NCI-H345 treated with DMSO at 0.1 percent for 48 hours (cell line): ENCODE measurements around the gene PTGIS.
"Not testable (repeated sequence)": the region's sequence is repeated elsewhere in the genome, so short reads cannot be mapped to it uniquely, and the experiment has no call there.

ENCODE experiments used
- DNase-seq: peaks from one replicate; lab custom pipeline; 2025; ENCODE audit not compliant: unreplicated experiment; lab: John Stamatoyannopoulos, UW

Gene PTGIS

GRCh38 chr20:49579874-49580812 is 12.2 kb upstream of the PTGIS start:
- DNase-seq = no peak

- DNase-seq = no peak
Measured at GRCh38 chr20:49579195-49579594, 11.3 kb upstream of the PTGIS start.

DNA sequence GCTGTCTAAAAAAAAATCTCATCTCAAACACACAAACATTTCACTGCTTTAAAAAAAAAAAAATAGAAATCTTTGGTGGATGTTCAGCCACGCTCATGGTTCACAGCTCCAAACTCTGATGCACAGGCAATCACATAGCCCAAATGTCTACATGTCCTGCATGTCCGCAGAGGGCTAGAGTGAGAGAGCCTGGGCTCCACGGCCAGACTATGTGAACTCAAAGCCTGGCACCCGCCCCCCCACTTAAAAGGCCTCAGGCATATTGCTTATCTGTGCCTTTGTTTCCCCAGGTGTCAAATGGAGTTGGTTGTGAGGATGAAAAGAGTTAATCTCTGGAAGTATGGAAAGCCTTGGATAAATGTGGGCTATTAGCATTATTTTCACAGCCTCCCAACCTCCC is 10.5 kb upstream of the PTGIS start:
- DNase-seq = no peak

DNA sequence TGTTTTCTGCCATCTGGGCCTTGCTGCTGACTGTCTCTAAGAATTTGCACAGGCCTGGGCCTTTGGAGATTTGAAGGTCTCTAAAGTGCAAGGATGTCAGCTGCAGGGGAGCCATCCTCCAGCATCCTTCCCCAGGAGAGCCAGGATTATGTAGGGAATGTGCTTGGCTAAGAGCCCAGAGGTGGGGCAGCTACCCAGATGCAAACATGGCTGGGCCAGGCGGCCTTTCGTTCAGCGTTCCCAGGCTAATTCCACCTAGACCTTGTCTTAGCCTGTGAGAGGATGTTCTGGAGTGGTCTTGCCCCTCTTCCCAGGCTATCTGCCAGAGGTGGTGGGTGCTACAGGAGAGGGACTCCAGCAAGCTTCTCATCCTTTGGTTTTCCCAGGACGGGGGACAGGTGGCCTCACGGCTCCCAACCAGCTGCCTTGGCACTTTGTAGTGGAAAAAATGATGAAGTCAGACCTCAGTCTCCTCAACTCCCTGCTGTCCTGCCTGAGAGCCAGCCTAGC is 7.7 kb upstream of the PTGIS start:
- DNase-seq = no peak

DNA sequence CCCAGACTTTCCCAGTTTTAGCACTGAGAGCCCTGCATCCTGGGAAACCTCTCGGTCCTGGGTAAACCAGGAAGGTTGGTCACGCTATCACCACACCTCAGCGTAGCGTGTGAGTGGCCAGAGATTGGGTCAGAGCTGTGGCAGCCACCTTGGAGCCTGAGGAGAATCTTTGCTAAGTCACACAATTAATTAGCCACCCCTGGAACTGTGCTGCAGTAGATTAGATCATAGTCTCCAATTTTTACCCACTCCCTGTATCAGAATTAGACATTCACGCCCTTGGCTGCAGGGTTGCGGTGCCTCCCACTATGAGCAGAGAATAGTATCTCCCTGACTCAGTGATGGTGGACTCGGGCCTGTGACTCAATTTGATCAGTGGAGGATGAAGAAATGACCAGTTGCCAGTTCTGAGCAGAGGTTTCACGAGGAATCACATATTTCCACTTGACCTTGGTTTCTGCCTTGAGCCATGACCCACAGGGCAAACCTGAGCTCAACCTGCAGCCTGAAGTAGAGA is 6.0 kb upstream of the PTGIS start:
- DNase-seq = no peak

GRCh38 chr20:49572857-49573256 is 4.9 kb upstream of the PTGIS start:
- no peak for DNase-seq

- DNase-seq = no peak
Measured at GRCh38 chr20:49571553-49571835, 3.6 kb upstream of the PTGIS start.

DNA sequence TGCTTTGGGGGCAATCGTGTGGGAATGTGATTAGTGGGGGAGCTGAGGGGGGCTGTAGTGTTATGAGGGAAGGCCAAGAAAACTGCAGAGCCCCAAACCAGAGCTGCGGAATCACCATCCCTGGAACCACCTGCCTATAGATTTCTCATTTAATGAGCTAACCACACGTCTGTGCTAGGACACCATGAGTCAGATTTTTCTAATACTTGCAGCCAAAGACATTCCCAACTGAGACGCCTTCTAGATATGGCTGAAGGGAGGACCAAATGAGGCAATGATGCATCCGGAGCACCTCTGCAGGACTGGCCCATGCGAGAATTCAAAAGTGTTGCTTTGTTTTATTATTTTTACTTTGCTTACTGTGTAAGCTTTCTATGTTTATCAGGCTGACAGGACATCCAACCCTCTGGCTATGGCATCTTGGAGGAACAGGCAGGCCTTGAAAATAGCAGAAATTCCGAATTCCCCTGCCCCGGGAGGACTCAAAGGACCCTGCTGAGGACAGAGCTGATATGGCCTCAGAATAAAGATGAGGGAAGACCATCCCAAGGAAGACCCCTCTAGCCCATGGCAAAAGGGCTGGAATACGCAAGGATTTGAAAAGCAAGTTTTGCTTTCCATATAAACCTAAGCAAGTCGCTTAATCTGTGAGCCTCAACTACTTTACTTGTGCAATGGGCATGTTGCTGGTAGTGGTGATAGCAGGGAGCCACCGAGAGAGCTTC is 3.1 kb upstream of the PTGIS start:
- no peak for DNase-seq

GRCh38 chr20:49570161-49570827 is 2.4 kb upstream of the PTGIS start:
- DNase-seq = no peak

DNA sequence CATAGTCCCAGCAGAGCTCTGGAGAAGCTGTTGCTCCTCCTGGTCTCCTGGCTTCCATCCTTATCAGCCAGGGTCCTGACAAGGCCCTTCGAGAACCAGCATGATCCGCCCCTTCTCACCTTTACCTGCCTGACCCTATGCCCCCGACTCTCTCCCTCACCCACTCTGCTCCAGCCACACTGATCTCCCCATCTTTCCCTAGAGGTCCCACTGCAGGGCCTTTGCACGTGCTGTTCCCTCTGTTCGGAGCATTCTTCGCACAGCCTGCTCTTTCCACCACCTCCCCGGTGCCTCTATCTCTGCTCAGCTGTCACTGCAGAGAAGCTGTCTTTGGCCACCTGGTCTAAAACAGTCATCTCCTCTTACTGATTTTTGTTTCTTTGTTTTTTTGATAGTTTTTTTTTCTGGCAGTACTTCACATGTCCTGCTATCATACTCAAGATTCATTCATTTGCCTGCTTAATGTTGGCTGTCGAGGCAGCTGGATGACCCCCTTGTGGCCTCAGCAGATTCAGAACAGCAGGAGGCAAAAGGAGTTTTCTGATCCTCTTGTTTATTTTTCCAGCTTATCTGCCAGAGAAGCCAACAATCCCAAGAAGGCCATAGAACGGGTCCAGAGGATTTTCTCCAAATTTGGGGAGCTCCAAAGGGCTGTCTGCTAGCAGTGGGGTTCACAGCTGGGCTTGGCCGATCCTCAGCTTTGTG is 1.6 kb upstream of the PTGIS start:
- no peak for DNase-seq

- DNase-seq = no peak
Measured at GRCh38 chr20:49568278-49569151, 578 bp upstream of the PTGIS start.

DNA sequence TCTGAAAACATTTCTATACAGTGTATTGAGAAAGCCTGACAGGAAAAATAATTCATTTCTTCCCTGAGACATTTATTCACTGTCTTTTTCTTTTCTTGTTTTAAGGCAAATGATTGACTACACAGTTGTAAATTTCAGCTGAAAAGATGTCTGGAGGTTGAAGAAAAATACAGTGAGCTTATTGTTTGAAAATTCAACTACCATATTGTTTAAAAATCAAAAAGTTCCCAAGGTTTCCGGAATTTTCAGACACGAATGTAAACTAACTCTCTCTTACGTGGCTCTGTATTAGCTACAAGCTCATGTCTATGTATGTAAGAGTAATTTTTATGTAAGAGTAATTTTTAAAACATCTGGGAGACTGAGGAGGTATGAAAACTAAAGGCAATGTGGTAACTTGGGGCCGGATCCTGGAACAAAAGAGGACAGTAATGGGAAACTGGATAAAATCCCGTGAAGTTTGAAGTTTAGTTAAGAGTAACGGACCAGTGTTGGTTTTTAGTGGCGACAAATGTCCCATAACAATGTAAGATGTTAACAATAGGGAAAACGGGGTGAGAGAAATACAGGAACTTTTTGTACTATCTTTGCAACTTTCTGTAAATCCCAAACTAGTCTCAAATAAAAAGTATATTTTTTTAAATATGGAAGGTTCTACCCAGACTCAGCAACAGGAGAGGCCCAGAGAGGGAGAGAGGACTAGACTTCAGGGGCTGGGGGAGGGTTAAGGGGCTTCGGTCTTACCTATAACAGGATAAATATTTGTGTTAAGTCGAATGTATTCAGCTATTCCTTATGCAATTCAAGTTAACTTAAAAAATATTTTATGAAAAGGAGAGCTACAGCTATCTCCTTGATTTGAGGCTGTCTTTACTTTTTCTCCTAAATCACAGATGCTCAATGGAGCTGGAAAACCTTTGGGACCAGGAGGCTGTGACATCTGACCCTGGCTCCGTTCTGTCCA is 1.3 kb downstream of the PTGIS start:
- no peak for DNase-seq

DNA sequence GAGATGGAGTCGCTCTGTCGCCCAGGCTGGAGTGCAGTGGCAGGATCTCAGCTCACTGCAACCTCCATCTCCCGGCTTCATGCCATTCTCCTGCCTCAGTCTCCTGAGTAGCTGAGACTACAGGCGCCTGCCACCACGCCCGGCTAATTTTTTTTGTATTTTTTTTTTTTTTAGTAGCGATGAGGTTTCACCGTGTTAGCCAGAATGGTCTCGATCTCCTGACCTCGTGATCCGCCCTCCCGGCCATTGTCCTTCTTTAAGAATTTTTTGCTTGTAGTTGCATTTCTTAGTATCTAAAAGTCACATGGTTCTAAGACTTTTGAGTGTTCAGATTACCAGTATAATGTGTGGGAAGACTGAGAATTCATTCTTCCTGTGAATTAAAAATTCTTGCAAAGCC is 2.9 kb downstream of the PTGIS start:
- DNase-seq = not testable (repeated sequence)

DNA sequence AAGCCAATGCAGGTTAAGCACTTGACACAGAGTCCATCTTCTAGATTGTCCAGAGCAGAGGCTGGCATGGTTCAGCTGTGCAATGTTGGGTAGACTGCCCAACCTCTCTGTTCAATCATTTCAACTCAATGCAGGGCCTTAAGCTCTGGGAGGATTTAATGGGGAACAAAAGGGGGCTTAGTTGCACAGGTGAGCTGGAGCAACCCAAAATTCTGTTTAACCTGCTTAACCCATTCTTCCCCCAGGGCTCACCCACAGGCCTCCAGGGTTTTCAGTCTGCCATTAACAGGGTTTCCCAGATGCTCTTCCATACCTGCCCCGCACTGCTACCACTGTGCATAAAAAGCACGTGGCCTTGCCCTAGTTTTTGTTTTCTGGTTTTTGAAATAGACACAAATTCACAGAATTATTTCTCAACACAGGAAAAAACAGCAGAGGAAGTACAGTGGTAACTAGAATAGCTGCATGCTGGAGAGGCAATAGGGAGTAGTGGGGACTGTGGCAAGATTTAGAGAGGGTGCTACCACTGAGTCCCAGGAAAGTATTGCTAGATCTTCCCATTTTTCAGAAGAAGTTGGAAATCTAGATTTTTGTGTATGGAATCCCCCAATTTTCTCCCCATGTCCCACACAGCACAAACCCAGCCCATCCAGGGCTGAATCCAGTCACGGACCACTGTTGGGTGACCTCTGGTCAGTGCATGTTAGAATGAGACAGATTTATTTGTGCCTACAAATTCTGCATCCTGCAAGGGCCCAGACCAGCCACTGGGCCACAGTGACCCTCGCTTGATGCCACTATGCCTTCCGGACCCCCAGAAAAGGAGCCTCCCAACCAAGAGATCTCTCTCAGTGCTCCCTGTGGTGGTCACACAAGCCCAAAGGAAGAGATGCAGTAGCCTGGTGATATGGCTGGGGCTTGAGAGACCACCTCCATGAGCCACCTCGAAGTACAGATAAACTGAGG is 4.6 kb downstream of the PTGIS start:
- DNase-seq = no peak

DNA sequence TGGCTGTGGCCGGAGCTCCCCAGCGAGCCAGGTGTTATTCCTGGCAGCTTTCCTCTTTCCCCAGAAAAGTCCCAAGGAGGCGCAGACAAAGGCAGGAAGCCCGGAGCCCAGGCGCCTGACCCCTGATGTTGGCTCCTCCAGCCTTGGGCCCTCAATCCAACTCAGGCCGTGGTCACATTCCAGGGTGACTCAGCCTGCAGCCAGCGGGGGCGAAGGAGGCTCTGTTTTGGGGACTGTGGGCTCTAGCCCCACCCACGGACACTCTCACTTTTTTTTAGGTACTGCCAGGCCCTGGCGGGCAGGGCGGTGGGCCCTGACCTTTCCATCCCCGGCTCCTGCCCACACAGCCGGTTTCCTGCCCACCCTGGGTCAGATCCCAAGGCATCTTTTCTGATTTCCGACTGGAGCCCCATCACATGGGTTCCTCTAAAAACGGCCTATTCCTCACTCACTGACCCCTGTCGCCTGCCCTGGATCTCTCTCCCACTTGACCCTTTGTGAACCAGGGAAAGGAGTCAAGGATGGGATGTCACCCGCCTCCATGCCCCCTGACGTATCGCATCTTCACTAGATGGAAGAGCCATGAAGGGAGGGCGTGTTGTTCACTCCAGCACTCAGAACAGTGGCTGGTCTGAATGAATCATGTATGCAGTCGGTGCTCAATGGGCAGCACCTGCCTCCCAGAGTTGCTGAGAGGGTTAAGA is 5.5 kb downstream of the PTGIS start:
- DNase-seq = no peak

- DNase-seq = no peak
Measured at GRCh38 chr20:49561806-49562205, 6.1 kb downstream of the PTGIS start.

GRCh38 chr20:49561256-49561655 is 6.7 kb downstream of the PTGIS start:
- DNase-seq = no peak
